Neutrophil (primary cell): ENCODE measurements around the gene DDX5.

Experiments
- H3K27ac ChIP-seq: fragments of 200-600 bp; sonication (generic); 2 replicates; pipeline ENCODE4 v1.5.1; 2016; ENCODE audit warnings: mild to moderate bottlenecking, moderate library complexity
- H3K27me3 ChIP-seq: fragments of 200-600 bp; sonication (generic); 2 replicates; pipeline ENCODE4 v1.6.0; 2016; ENCODE audit warnings: mild to moderate bottlenecking
- H3K36me3 ChIP-seq: fragments of 200-600 bp; sonication (generic); 2 replicates; pipeline ENCODE4 v1.5.1; 2017
- H3K4me1 ChIP-seq, 2 experiments: fragments of 200-600 bp in 1 of 2; sonication (generic) in 1 of 2; 1 replicate in 1 of 2; 2 replicates in 1 of 2; pipeline versions ENCODE4 v1.5.1 to v1.6.1; 2013 to 2016; ENCODE audit warnings: low read depth in 1 of 2, low read length in 1 of 2, mild to moderate bottlenecking in 1 of 2, moderate library complexity in 1 of 2; ENCODE audit not compliant: control insufficient read depth in 1 of 2, insufficient read depth in 1 of 2
- H3K4me3 ChIP-seq, 2 experiments: fragments of 200-600 bp in 1 of 2; sonication (generic) in 1 of 2; 1 replicate in 1 of 2; 2 replicates in 1 of 2; pipeline ENCODE4 v1.5.1; 2013 to 2016; ENCODE audit warnings: low read depth in 1 of 2, low read length in 1 of 2, mild to moderate bottlenecking in 1 of 2, moderate library complexity in 1 of 2
- H3K9me3 ChIP-seq: fragments of 200-600 bp; sonication (generic); 2 replicates; pipeline ENCODE4 v1.5.1; 2016
- CTCF ChIP-seq: fragments of 200-600 bp; sonication (generic); IDR thresholded peaks from 2 replicates; pipeline ENCODE4 v1.5.1; 2016; ENCODE audit warnings: antibody characterized with exemption

The DDX5 gene

GRCh38 chr17:64504769-64505339, 1.2 kb downstream of the DDX5 start:
- TF ChIP-seq CTCF = no peak
- Histone ChIP-seq H3K9me3 (peaks cover 9% of the 10 kb centered on the region), H3K4me1 (peaks cover 31 to 32% of the 10 kb centered on the region in 2 experiments), H3K27me3 (no peaks in the 10 kb centered on the region), H3K36me3 (peaks cover 49% of the 10 kb centered on the region), H3K27ac (peak overlapping the region; percentile 98), H3K4me3 (peak overlapping the region; percentile 95 to 100)

GRCh38 chr17:64503821-64504768, 2.0 kb downstream of the DDX5 start:
- Histone ChIP-seq H3K4me3 (peak overlapping the region; percentile 95 to 100), H3K27ac (peak overlapping the region; percentile 98), H3K27me3 (no peaks in the 10 kb centered on the region), H3K4me1 (peaks cover 31 to 32% of the 10 kb centered on the region in 2 experiments), H3K9me3 (peaks cover 9% of the 10 kb centered on the region), H3K36me3 (peaks cover 57% of the 10 kb centered on the region)
- TF ChIP-seq CTCF = no peak

- Histone ChIP-seq H3K9me3 (peaks cover 9% of the 10 kb centered on the region), H3K36me3 (peaks cover 64% of the 10 kb centered on the region), H3K27me3 (no peaks in the 10 kb centered on the region), H3K27ac (peak overlapping the region; percentile 8), H3K4me1 (peaks cover 30 to 31% of the 10 kb centered on the region in 2 experiments), H3K4me3 (no peak overlapping the region)
- TF ChIP-seq CTCF = no peak
Observed at GRCh38 chr17:64503341-64503740, 2.7 kb downstream of the DDX5 start.

- no peak overlapping the region for H3K4me3 ChIP-seq
- no peak for TF ChIP-seq CTCF
- peak overlapping the region; percentile 8 for H3K27ac ChIP-seq
- H3K4me1 ChIP-seq = peaks cover 26 to 27% of the 10 kb centered on the region in 2 experiments
- H3K27me3 ChIP-seq = no peaks in the 10 kb centered on the region
- H3K36me3 ChIP-seq = peaks cover 70% of the 10 kb centered on the region
- H3K9me3 ChIP-seq = peaks cover 9% of the 10 kb centered on the region
Observed at GRCh38 chr17:64502809-64503208, 3.3 kb downstream of the DDX5 start.

GRCh38 chr17:64502021-64502420, 4.1 kb downstream of the DDX5 start:
- H3K4me1 ChIP-seq = peaks cover 26 to 29% of the 10 kb centered on the region in 2 experiments
- H3K27me3 ChIP-seq = no peaks in the 10 kb centered on the region
- TF ChIP-seq CTCF = no peak
- H3K4me3 ChIP-seq = no peak overlapping the region
- H3K9me3 ChIP-seq = peaks cover 9% of the 10 kb centered on the region
- H3K36me3 ChIP-seq = peaks cover 74% of the 10 kb centered on the region
- no peak overlapping the region for H3K27ac ChIP-seq
